Skeletal muscle satellite cell (primary cell): ENCODE results near the gene GAS2L3.
"Not testable (repeated sequence)": the region's sequence is repeated elsewhere in the genome, so short reads cannot be mapped to it uniquely, and the experiment has no call there.

Experiments
- H3K27me3 ChIP-seq: 2 replicates; pipeline ENCODE4 v1.7.0; 2013; ENCODE audit warnings: low read length; ENCODE audit not compliant: control insufficient read depth, insufficient read depth
- H3K36me3 ChIP-seq: 2 replicates; pipeline ENCODE4 v1.7.0; 2013; ENCODE audit warnings: mild to moderate bottlenecking, control low read depth, low read length; ENCODE audit not compliant: insufficient read depth
- H3K4me1 ChIP-seq: 2 replicates; pipeline ENCODE4 v1.7.0; 2013; ENCODE audit warnings: low read length; ENCODE audit not compliant: control insufficient read depth, insufficient read depth
- H3K4me2 ChIP-seq: 2 replicates; pipeline ENCODE4 v1.7.0; 2013; ENCODE audit warnings: mild to moderate bottlenecking, low read length
- H3K4me3 ChIP-seq: 2 replicates; pipeline ENCODE4 v1.7.0; 2013; ENCODE audit warnings: low read length
- H3K9ac ChIP-seq: 2 replicates; pipeline ENCODE4 v1.7.0; 2013; ENCODE audit warnings: mild to moderate bottlenecking, low read depth, low read length, moderate library complexity
- H3K9me3 ChIP-seq: replicated peaks from 2 replicates; pipeline ENCODE4 v1.7.0; 2013; ENCODE audit warnings: mild to moderate bottlenecking, control low read depth, low read length

Gene GAS2L3

GRCh38 chr12:100578923-100579322 lies 5.4 kb downstream of the GAS2L3 start:
- Histone ChIP-seq H3K9ac (no peak overlapping the region), H3K4me1 (peaks cover 20% of the 10 kb centered on the region), H3K4me3 (no peak overlapping the region), H3K4me2 (no peak overlapping the region), H3K9me3 (no peaks in the 10 kb centered on the region), H3K27me3 (no peaks in the 10 kb centered on the region), H3K36me3 (no peaks in the 10 kb centered on the region)

- Histone ChIP-seq H3K9me3 (no peaks in the 10 kb centered on the region), H3K9ac (no peak overlapping the region), H3K4me2 (no peak overlapping the region), H3K4me3 (no peak overlapping the region), H3K4me1 (peaks cover 16% of the 10 kb centered on the region), H3K36me3 (no peaks in the 10 kb centered on the region), H3K27me3 (no peaks in the 10 kb centered on the region)
These were observed 6.4 kb downstream of the GAS2L3 start for GRCh38 chr12:100579844-100580243.

GRCh38 chr12:100584256-100584655 lies 10.8 kb downstream of the GAS2L3 start:
- H3K9me3 ChIP-seq, result no peaks in the 10 kb centered on the region
- H3K4me3 ChIP-seq, result no peak overlapping the region
- no peak overlapping the region for H3K4me2 ChIP-seq
- H3K36me3 ChIP-seq, result no peaks in the 10 kb centered on the region
- no peaks in the 10 kb centered on the region for H3K27me3 ChIP-seq
- H3K9ac ChIP-seq, result no peak overlapping the region
- no peaks in the 10 kb centered on the region for H3K4me1 ChIP-seq

GRCh38 chr12:100591979-100592378 lies 18.5 kb downstream of the GAS2L3 start:
- no peaks in the 10 kb centered on the region for H3K27me3 ChIP-seq
- H3K4me1 ChIP-seq, result peaks cover 7% of the 10 kb centered on the region
- no peak overlapping the region for H3K4me2 ChIP-seq
- no peaks in the 10 kb centered on the region for H3K9me3 ChIP-seq
- no peak overlapping the region for H3K4me3 ChIP-seq
- H3K36me3 ChIP-seq, result no peaks in the 10 kb centered on the region
- no peak overlapping the region for H3K9ac ChIP-seq

GRCh38 chr12:100593490-100593889 lies 20.0 kb downstream of the GAS2L3 start:
- Histone ChIP-seq H3K4me3 (peak overlapping the region; percentile 43), H3K9me3 (no peaks in the 10 kb centered on the region), H3K36me3 (no peaks in the 10 kb centered on the region), H3K27me3 (no peaks in the 10 kb centered on the region), H3K9ac (peak overlapping the region; percentile 65), H3K4me1 (peaks cover 7% of the 10 kb centered on the region), H3K4me2 (peak overlapping the region; percentile 77)

GRCh38 chr12:100601626-100602025 lies 28.1 kb downstream of the GAS2L3 start:
- Histone ChIP-seq H3K27me3 (no peaks in the 10 kb centered on the region), H3K36me3 (peaks cover 3% of the 10 kb centered on the region), H3K9me3 (no peaks in the 10 kb centered on the region), H3K4me2 (no peak overlapping the region), H3K4me3 (no peak overlapping the region), H3K9ac (no peak overlapping the region), H3K4me1 (no peaks in the 10 kb centered on the region)

GRCh38 chr12:100602997-100603396 lies 29.5 kb downstream of the GAS2L3 start:
- H3K9me3 ChIP-seq, H3K4me3 ChIP-seq, H3K4me2 ChIP-seq, H3K9ac ChIP-seq, H3K27me3 ChIP-seq, H3K36me3 ChIP-seq, H3K4me1 ChIP-seq: not testable (repeated sequence)

GRCh38 chr12:100608776-100609175 lies 35.3 kb downstream of the GAS2L3 start:
- H3K4me2 ChIP-seq, result no peak overlapping the region

GRCh38 chr12:100610666-100611430 lies 37.4 kb downstream of the GAS2L3 start:
- Histone ChIP-seq H3K9me3 (no peaks in the 10 kb centered on the region), H3K36me3 (no peaks in the 10 kb centered on the region)

More at GRCh38 chr12:100608776-100609175, 35.3 kb downstream of the GAS2L3 start:
- no peaks in the 10 kb centered on the region for H3K9me3 ChIP-seq
- H3K4me1 ChIP-seq, result no peaks in the 10 kb centered on the region
- no peak overlapping the region for H3K9ac ChIP-seq
- no peak overlapping the region for H3K4me3 ChIP-seq
- H3K36me3 ChIP-seq, result no peaks in the 10 kb centered on the region
- no peaks in the 10 kb centered on the region for H3K27me3 ChIP-seq

GRCh38 chr12:100612606-100613005 lies 39.1 kb downstream of the GAS2L3 start:
- Histone ChIP-seq H3K27me3 (no peaks in the 10 kb centered on the region), H3K9ac (no peak overlapping the region), H3K4me3 (no peak overlapping the region), H3K4me1 (no peaks in the 10 kb centered on the region), H3K4me2 (no peak overlapping the region), H3K9me3 (no peaks in the 10 kb centered on the region), H3K36me3 (no peaks in the 10 kb centered on the region)

More at GRCh38 chr12:100610666-100611430, 37.4 kb downstream of the GAS2L3 start:
- Histone ChIP-seq H3K4me1 (no peaks in the 10 kb centered on the region), H3K9ac (no peak overlapping the region), H3K4me3 (no peak overlapping the region), H3K27me3 (no peaks in the 10 kb centered on the region), H3K4me2 (no peak overlapping the region)

- no peak overlapping the region for H3K4me3 ChIP-seq
- no peaks in the 10 kb centered on the region for H3K27me3 ChIP-seq
- H3K9ac ChIP-seq, result no peak overlapping the region
- no peaks in the 10 kb centered on the region for H3K4me1 ChIP-seq
- H3K9me3 ChIP-seq, result no peaks in the 10 kb centered on the region
- H3K4me2 ChIP-seq, result no peak overlapping the region
- peaks cover 7% of the 10 kb centered on the region for H3K36me3 ChIP-seq
These were observed 51.1 kb downstream of the GAS2L3 start for GRCh38 chr12:100624571-100624970.

GRCh38 chr12:100632445-100632892 lies 59.0 kb downstream of the GAS2L3 start:
- H3K9me3 ChIP-seq, result no peaks in the 10 kb centered on the region
- H3K27me3 ChIP-seq, result no peaks in the 10 kb centered on the region
- H3K9ac ChIP-seq, result no peak overlapping the region
- no peaks in the 10 kb centered on the region for H3K36me3 ChIP-seq
- no peak overlapping the region for H3K4me2 ChIP-seq
- no peak overlapping the region for H3K4me3 ChIP-seq
- no peaks in the 10 kb centered on the region for H3K4me1 ChIP-seq
